ENCODE data around the gene STXBP3.

GRCh38 chr1:108847494-108847893 lies 101.0 kb downstream of the STXBP3 start:
- TF ChIP-seq CTCF (conservative IDR thresholded peaks at IDR 0.05) (no peak), ZFX (IDR thresholded peaks at IDR 0.05) (no peak)
